ENCODE results near the gene ZNF792.
"Not testable (repeated sequence)": the region's sequence is repeated elsewhere in the genome, so short reads cannot be mapped to it uniquely, and the experiment has no call there.

ZNF792 gene

DNA sequence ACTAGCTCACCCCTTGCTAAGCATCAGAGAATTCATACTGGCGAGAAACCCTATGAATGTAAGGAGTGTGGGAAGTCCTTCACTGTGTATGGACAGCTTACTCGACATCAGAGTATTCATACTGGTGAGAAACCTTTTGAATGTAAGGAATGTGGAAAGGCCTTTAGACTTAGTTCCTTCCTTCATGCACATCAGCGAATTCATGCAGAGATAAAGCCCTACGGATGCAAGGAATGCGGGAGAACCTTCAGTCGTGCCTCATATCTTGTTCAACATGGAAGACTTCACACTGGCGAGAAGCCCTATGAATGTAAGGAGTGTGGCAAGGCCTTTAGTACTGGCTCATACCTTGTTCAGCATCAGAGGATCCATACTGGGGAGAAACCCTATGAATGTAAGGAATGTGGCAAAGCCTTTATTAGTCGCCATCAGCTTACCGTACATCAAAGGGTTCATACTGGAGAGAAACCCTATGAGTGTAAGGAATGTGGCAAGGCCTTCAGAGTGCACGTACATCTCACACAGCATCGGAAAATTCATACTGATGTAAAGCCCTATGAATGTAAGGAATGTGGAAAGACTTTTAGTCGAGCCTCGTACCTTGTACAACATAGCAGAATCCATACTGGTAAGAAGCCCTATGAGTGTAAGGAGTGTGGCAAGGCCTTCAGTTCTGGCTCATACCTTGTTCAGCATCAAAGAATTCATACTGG, 20.0 kb downstream of the ZNF792 start:
- Histone ChIP-seq H3K4me3 (ENCODE audit: extremely low read depth, insufficient read depth, low read length, poor library complexity, severe bottlenecking) (no peak overlapping the region), H3K4me1 (ENCODE audit: control insufficient read depth, insufficient read depth, low read length, poor library complexity, severe bottlenecking) (no peaks in the 10 kb centered on the region), H3K9me3 (ENCODE audit: control insufficient read depth, low read length) (peaks cover 51% of the 10 kb centered on the region), H3K36me3 (ENCODE audit: control insufficient read depth, insufficient read depth, low read length) (peaks cover 62% of the 10 kb centered on the region), H3K27ac (ENCODE audit: low read depth, low read length, severe bottlenecking) (no peak overlapping the region)
- WGBS, 2 experiments (ENCODE audit: insufficient coverage in 2 of 2), result 84 to 94% methylated on average over 12 of the region's 13 CpGs

DNA sequence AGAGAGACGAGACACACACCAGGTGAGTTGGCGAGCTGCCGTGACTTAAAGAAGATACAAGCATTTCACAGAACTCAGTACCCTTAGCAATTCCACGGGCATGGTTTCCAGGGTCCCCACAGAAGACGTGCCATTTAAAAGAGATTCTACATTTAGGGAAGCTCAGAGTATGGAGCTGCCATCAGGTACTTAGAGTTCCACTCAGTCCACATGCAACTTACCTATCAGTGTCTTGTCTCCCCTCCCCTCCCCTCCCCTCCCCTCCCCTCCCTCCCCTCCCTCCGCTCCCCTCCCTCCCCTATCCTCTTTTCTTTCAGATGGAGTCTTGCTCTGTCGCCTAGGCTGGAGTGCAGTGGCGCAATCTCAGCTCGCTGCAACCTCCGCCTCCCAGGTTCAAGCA, 25.1 kb downstream of the ZNF792 start:
- Histone ChIP-seq H3K4me1 (ENCODE audit: control insufficient read depth, insufficient read depth, low read length, poor library complexity, severe bottlenecking) (no peaks in the 10 kb centered on the region), H3K27ac (ENCODE audit: low read depth, low read length, severe bottlenecking) (no peak overlapping the region), H3K36me3 (ENCODE audit: control insufficient read depth, insufficient read depth, low read length) (peaks cover 45% of the 10 kb centered on the region), H3K4me3 (ENCODE audit: extremely low read depth, insufficient read depth, low read length, poor library complexity, severe bottlenecking) (no peak overlapping the region), H3K9me3 (ENCODE audit: control insufficient read depth, low read length) (peaks cover 23% of the 10 kb centered on the region)
- 92 to 94% methylated on average over 5 to 7 of the region's 10 CpGs for WGBS, 2 experiments (ENCODE audit: insufficient coverage in 2 of 2)

DNA sequence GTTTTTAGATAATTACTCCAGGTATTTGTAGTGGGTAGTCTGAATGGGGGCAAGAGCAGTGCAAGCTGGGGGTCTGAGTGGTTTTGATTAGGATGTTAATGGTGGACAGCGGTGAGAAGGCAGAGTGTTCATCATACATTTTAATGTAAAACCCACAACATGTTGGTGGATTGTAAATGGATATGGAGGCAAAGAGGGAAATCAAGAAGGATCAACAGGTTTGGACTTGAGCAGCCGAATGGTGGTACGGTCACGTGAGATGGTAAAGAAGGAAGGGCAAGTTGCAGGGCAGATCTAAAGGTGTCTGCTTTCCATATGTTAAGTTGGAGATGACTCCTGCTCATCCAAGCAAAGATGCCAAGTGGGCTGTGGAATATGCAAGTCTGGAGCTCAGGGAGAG, 27.8 kb downstream of the ZNF792 start:
- 86 to 98% methylated on average over 3 of the region's 4 CpGs for WGBS, 2 experiments (ENCODE audit: insufficient coverage in 2 of 2)
- H3K36me3 ChIP-seq (ENCODE audit: control insufficient read depth, insufficient read depth, low read length), result peaks cover 43% of the 10 kb centered on the region

DNA sequence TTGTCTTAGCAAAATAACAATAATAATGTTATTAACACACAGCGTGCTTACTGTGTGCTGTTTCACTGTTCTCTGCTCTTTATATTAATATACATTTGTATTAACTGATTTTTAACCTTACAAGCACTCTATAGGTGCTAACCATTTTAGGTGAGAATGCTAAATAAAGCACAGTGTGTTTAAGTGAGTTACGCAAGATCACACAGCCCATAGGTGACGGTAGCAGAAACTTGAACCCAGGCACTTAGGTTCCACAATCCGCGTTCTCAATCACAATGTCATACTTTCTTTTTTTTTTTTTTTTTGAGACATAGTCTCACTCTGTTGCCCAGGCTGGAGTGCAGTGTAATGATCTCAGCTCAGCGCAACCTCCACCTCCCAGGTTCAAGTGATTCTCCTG, 31.5 kb downstream of the ZNF792 start:
- no peak overlapping the region for H3K27ac ChIP-seq (ENCODE audit: low read depth, low read length, severe bottlenecking)
- peaks cover 40% of the 10 kb centered on the region for H3K36me3 ChIP-seq (ENCODE audit: control insufficient read depth, insufficient read depth, low read length)
- no peaks in the 10 kb centered on the region for H3K9me3 ChIP-seq (ENCODE audit: control insufficient read depth, low read length)
- 91 to 100% methylated on average over 1 to 4 of the region's 6 CpGs for WGBS, 2 experiments (ENCODE audit: insufficient coverage in 2 of 2)
- H3K4me3 ChIP-seq (ENCODE audit: extremely low read depth, insufficient read depth, low read length, poor library complexity, severe bottlenecking), result no peak overlapping the region
- no peaks in the 10 kb centered on the region for H3K4me1 ChIP-seq (ENCODE audit: control insufficient read depth, insufficient read depth, low read length, poor library complexity, severe bottlenecking)

More for the DNA sequence above, 27.8 kb downstream of the ZNF792 start:
- Histone ChIP-seq H3K4me1 (ENCODE audit: control insufficient read depth, insufficient read depth, low read length, poor library complexity, severe bottlenecking) (no peaks in the 10 kb centered on the region), H3K4me3 (ENCODE audit: extremely low read depth, insufficient read depth, low read length, poor library complexity, severe bottlenecking) (no peak overlapping the region), H3K9me3 (ENCODE audit: control insufficient read depth, low read length) (no peaks in the 10 kb centered on the region), H3K27ac (ENCODE audit: low read depth, low read length, severe bottlenecking) (no peak overlapping the region)

DNA sequence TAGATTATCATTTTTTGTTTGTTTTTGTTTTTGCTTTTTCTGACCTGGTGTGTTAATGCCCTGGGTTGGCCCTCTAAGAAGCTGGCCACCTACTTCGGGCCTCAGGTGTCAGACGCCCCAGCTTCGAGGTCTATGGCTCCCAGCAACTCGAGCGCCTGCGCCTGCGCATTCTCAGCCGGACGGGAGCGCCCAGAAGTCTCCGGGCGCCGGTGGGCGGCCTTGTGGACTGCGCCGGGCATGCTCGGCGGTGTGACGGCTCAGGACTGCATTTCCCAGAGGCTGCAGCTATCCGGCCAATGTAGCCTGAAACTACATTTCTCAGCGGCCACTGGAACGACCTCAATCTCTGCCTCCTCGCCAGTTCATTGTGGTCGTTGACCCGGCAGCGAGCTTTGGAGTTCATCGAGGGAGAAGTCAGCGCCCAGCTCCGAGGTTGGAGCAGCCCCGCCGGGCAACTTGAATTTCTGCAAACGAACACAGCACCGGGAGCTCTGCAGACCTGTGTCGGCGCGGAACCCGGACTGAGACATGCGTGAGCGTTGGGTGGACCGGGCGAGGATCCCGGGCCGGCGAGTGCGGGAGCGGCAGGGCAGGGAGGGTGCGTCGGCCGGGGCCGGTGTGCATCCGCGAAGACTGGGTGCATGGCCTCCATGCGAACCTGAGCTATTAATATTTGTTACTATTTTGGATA, 37.2 kb downstream of the ZNF792 start, which contains the start of gene ZNF30:
TSS of gene ZNF30 (plus strand) at position 219 of the 691 bp plus-strand sequence. CDS start 3,045 bp downstream, outside the sequence.
- Histone ChIP-seq H3K4me3 (ENCODE audit: extremely low read depth, insufficient read depth, low read length, poor library complexity, severe bottlenecking) (peak within 1 kb of the TSS; percentile 64), H3K4me1 (ENCODE audit: control insufficient read depth, insufficient read depth, low read length, poor library complexity, severe bottlenecking) (no peaks in the 10 kb centered on the region), H3K36me3 (ENCODE audit: control insufficient read depth, insufficient read depth, low read length) (peaks cover 14% of the 10 kb centered on the region), H3K9me3 (ENCODE audit: control insufficient read depth, low read length) (peaks cover 11% of the 10 kb centered on the region), H3K27ac (ENCODE audit: low read depth, low read length, severe bottlenecking) (peak within 1 kb of the TSS; percentile 48)
- 1 to 2% methylated on average over 43 to 47 of the region's 53 CpGs for WGBS, 2 experiments (ENCODE audit: insufficient coverage in 2 of 2)

DNA sequence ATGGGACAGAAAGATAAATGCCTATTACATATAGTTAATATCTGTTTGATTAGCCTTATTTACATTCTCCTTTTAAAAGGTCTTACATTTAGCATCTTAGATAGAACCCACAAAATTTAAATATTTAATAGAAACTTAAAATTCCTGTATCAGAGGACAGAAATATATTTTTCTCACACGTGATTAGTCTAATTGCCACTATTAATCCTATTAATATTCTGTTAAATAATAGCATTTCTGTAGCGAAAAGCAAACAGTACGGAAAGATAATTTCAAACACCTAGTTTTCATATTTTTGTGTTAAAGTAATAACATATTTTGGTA, 37.7 kb downstream of the ZNF792 start:
- no peaks in the 10 kb centered on the region for H3K4me1 ChIP-seq (ENCODE audit: control insufficient read depth, insufficient read depth, low read length, poor library complexity, severe bottlenecking)
- WGBS, 2 experiments (ENCODE audit: insufficient coverage in 2 of 2), result no CpG with 5 or more reads among the region's 3 CpGs
- H3K27ac ChIP-seq (ENCODE audit: low read depth, low read length, severe bottlenecking), result no peak overlapping the region
- peaks cover 9% of the 10 kb centered on the region for H3K36me3 ChIP-seq (ENCODE audit: control insufficient read depth, insufficient read depth, low read length)
- no peak overlapping the region for H3K4me3 ChIP-seq (ENCODE audit: extremely low read depth, insufficient read depth, low read length, poor library complexity, severe bottlenecking)
- H3K9me3 ChIP-seq (ENCODE audit: control insufficient read depth, low read length), result peaks cover 11% of the 10 kb centered on the region

DNA sequence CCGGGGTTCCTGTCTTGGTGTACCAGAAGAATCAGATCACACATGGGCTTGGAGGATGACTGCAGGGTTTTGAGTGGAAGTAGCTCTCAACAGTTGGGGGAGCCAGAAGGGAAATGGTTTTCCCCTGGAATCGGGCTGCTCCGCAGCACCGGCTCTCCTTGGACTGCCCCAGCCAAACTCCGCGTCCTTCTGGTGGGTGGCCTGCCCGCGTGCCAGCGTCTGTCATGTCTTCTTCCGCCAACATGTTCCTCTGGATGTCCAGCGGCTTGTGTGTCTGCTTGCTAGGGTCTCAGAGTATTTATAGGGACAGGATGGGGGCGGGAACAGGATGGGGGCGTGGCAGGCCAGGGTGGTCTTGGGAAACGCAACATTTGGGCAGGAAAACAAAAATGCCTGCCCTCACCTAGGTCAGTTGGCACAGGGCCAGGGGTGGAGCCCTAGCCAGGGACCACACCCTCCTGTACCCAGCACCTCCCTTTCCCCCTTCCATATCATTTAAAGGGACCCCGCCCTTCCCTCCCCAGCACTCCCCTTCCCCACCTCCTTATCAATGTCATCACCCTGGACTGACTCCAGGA, 38.7 kb downstream of the ZNF792 start:
- Histone ChIP-seq H3K4me1 (ENCODE audit: control insufficient read depth, insufficient read depth, low read length, poor library complexity, severe bottlenecking) (no peaks in the 10 kb centered on the region), H3K9me3 (ENCODE audit: control insufficient read depth, low read length) (peaks cover 11% of the 10 kb centered on the region), H3K36me3 (ENCODE audit: control insufficient read depth, insufficient read depth, low read length) (peaks cover 6% of the 10 kb centered on the region), H3K27ac (ENCODE audit: low read depth, low read length, severe bottlenecking) (no peak overlapping the region), H3K4me3 (ENCODE audit: extremely low read depth, insufficient read depth, low read length, poor library complexity, severe bottlenecking) (no peak overlapping the region)
- WGBS, 2 experiments (ENCODE audit: insufficient coverage in 2 of 2), result 87 to 94% methylated on average over 11 to 14 of the region's 15 CpGs

DNA sequence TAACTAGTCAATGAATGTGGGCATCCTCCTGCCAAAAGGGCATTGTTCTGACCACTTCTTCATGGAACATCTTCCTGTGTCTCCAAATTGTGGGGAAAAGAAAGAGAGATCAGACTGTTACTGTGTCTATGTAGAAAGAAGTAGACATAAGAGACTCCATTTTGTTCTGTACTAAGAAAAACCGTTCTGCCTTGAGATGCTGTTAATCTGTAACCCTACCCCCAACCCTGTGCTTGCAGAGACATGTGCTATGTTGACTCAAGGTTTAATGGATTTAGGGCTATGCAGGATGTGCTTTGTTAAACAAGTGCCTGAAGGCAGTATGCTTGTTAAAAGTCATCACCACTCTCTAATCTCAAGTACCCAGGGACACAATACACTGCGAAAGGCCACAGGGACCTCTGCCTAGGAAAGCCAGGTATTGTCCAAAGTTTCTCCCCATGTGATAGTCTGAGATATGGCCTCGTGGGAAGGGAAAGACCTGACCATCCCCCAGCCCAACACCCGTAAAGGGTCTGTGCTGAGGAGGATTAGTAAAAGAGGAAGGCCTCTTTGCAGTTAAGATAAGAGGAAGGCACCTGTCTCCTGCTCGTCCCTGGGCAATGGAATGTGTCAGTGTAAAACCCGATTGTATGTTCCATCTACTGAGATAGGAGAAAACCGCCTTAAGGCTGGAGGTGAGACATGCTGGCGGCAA, 43.8 kb downstream of the ZNF792 start:
- H3K4me1 ChIP-seq (ENCODE audit: control insufficient read depth, insufficient read depth, low read length, poor library complexity, severe bottlenecking); H3K27ac ChIP-seq (ENCODE audit: low read depth, low read length, severe bottlenecking); H3K9me3 ChIP-seq (ENCODE audit: control insufficient read depth, low read length); H3K36me3 ChIP-seq (ENCODE audit: control insufficient read depth, insufficient read depth, low read length); H3K4me3 ChIP-seq (ENCODE audit: extremely low read depth, insufficient read depth, low read length, poor library complexity, severe bottlenecking): not testable (repeated sequence)
- WGBS, 2 experiments (ENCODE audit: insufficient coverage in 2 of 2), result 61 to 77% methylated on average over 2 to 3 of the region's 8 CpGs

DNA sequence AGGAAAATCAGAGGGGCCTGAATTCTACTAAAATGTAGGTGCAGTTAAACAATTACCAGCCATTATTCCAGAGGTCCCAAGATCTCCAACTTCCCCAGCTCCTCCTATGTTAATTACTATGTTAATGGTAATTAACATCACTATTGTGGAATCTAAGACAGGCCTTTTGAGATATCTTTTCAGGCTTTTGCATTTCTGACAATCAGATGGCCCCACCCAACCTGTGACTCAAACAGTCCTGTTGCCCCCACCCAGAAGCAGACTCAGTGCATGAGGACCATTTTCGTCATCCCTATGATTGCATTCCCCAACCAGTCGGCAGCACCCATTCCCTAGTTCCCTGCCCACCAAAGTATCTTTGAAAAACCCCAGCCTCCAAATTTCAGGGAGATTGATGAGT, 45.8 kb downstream of the ZNF792 start:
- Histone ChIP-seq H3K36me3 (ENCODE audit: control insufficient read depth, insufficient read depth, low read length) (no peaks in the 10 kb centered on the region), H3K4me1 (ENCODE audit: control insufficient read depth, insufficient read depth, low read length, poor library complexity, severe bottlenecking) (no peaks in the 10 kb centered on the region), H3K27ac (ENCODE audit: low read depth, low read length, severe bottlenecking) (no peak overlapping the region), H3K4me3 (ENCODE audit: extremely low read depth, insufficient read depth, low read length, poor library complexity, severe bottlenecking) (no peak overlapping the region), H3K9me3 (ENCODE audit: control insufficient read depth, low read length) (peaks cover 6% of the 10 kb centered on the region)
- WGBS, 2 experiments (ENCODE audit: insufficient coverage in 2 of 2), result 80% methylated on average over 1 of the region's 2 CpGs

DNA sequence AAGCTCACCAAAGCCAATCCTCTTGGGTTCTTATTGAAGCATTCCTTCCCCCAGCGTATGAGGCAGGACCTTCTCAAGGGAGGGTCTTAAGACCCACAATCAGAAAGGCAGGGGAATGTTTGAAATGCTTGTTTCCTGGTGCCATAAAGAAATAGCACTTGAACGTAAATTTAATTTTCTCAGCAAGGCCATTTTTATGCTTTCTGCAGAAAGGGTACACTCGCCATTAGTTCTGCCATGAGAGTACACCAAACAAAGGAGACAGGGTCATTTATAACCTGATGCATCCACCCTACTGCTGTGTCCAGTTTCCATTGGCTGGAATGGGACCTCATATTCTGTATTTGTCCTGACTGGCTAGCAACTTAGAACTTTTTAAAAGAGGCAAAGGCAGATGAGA, 46.9 kb downstream of the ZNF792 start:
- H3K27ac ChIP-seq (ENCODE audit: low read depth, low read length, severe bottlenecking); H3K4me3 ChIP-seq (ENCODE audit: extremely low read depth, insufficient read depth, low read length, poor library complexity, severe bottlenecking); H3K4me1 ChIP-seq (ENCODE audit: control insufficient read depth, insufficient read depth, low read length, poor library complexity, severe bottlenecking); H3K36me3 ChIP-seq (ENCODE audit: control insufficient read depth, insufficient read depth, low read length); H3K9me3 ChIP-seq (ENCODE audit: control insufficient read depth, low read length): not testable (repeated sequence)
- 89 to 90% methylated on average over 2 to 3 of the region's 3 CpGs for WGBS, 2 experiments (ENCODE audit: insufficient coverage in 2 of 2)
